ENCODE results near the gene RPS14. TPM values are rescaled to one million over a fixed set of nuclear protein-coding genes. Genes with fewer than 3 reads are reported as not detected.

The RPS14 gene
- total and polyA plus RNA-seq, 9 of the 15 experiments (the other 6 are each of a cell fraction or from before 2014, with no cell fraction given) = 1,824 to 5,983 (median 3,017) TPM

DNA sequence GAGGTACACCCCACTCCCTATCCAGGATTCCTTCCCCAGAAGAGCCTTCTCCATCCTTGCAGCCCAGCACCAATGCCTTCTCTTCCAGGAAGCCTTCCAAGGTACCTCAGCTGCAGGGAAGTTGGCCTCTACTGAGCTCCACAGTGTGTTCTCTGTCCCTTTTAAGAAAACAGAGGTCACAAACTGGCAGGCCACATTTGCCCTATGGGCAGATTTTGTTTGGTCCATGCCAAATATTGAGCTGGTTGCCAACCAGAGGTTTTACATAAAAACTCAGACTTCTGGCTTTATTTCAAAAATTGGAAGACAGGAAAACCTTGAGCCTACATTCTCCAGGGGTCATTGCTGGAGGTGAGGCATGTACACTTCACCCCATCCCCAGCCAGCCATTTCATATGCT is 49.4 kb upstream of the RPS14 start:
- ChIA-PET CTCF (ENCODE audit: low intra/inter-chr PET ratio) (no interaction called here), POLR2A (interaction anchor here (0.6 to 5.7 kb wide), 8 partner anchors 9 to 476 kb away, joined by 3 to 57 read pairs (median 4); no protein-coding TSS in a partner anchor)
- in situ Hi-C loops (cut with MboI) (no loop called here), intact Hi-C loops (cut with micrococcal nuclease) (loop anchor here (1.0 kb wide), 1 partner anchor 40 kb away; no protein-coding TSS in a partner anchor)
- FAIRE-seq (no peak), ATAC-seq (no peak), DNase-seq (ENCODE audit: extremely low read depth in 1 of 4, low spot score in 3 of 4) (no peak)
- H2AFZ ChIP-seq (ENCODE audit: low read depth, low read length) = no peak overlapping the region
- peaks cover 38 to 59% of the 10 kb centered on the region in 2 experiments for H3K4me1 ChIP-seq (replicated peaks in 1 of 2; ENCODE audit: control insufficient read depth in 2 of 2, insufficient read depth in 2 of 2, low read length in 2 of 2)
- H3K9ac ChIP-seq (ENCODE audit: insufficient read depth in 1 of 2, low read depth in 2 of 2, low read length in 2 of 2) = no peak overlapping the region; a peak in 1 of 4 replicates
- peaks cover 44% of the 10 kb centered on the region for H4K20me1 ChIP-seq (replicated peaks; ENCODE audit: control insufficient read depth, insufficient read depth, low read length)
- no peak overlapping the region; the same call in 2 of the 3 replicates for H3K27ac ChIP-seq (ENCODE audit: extremely low read depth, low read depth, low read length)
- peak overlapping the region; percentile 51 for H3K4me2 ChIP-seq (ENCODE audit: insufficient read depth, low read length)
- BruUV-seq (replicated peaks) = no TSS peak
- peaks cover 67% of the 10 kb centered on the region for H3K79me2 ChIP-seq (ENCODE audit: control insufficient read depth, insufficient read depth, low read length)
- H3K27me3 ChIP-seq (ENCODE audit: control insufficient read depth in 2 of 2, insufficient read depth in 2 of 2, low read length in 2 of 2) = no peaks in the 10 kb centered on the region
- H3K9me3 ChIP-seq (replicated peaks; ENCODE audit: control insufficient read depth, insufficient read depth, low read depth, low read length) = no peaks in the 10 kb centered on the region
- TF ChIP-seq ZFP36 (IDR thresholded peaks at IDR 0.05; ENCODE audit: low read depth, low read length, partially characterized antibody) (peak; percentile 85), HDAC6 (IDR thresholded peaks at IDR 0.05; ENCODE audit: low read depth, low read length) (no peak), JUN (IDR thresholded peaks at IDR 0.05; ENCODE audit: borderline replicate concordance, low read depth, low read length) (no peak), JUN (CRISPR knock-in tag; IDR thresholded peaks at IDR 0.05; ENCODE audit: borderline replicate concordance) (0 out of 2 replicates have a peak, but pooled peaks have one; percentile 39)
- no peak overlapping the region for H3K4me3 ChIP-seq
- peaks cover 7% of the 10 kb centered on the region; the same call in 2 of the 3 replicates for H3K36me3 ChIP-seq (ENCODE audit: control insufficient read depth, insufficient read depth, low read length)
- peaks cover 9% of the 10 kb centered on the region for H3K9me1 ChIP-seq (ENCODE audit: control insufficient read depth, insufficient read depth, low read length)

DNA sequence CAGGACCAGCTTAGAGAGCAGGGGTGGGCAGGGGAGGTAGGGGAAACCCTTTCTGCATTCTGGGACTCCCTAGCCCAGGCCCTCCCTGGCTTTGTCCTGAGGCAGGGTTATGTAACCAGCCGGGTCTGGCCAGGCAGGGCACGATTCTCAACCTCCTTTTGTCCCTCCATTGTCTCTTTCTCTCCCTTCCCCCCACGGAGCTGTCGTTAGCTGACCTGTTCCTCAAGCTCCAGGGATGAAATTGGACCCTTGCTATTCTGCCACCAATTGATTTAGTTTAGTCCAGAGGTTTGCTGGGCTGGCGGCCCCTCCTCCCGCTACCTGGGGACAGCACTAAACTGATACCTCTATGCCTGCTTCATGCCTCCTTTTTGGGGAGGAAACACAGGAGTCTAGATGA is 49.0 kb upstream of the RPS14 start:
- in situ Hi-C loops (cut with MboI) = no loop called here
- POLR2A ChIA-PET = interaction anchor here (0.9 to 5.7 kb wide), 4 partner anchors 9 to 26 kb away, joined by 3 to 57 read pairs (median 10); no protein-coding TSS in a partner anchor
- ATAC-seq (no peak; the same call in 2 of the 3 replicates), DNase-seq (ENCODE audit: extremely low read depth in 1 of 4, low spot score in 3 of 4) (no peak), FAIRE-seq (no peak)
- peaks cover 62% of the 10 kb centered on the region for H3K79me2 ChIP-seq (ENCODE audit: control insufficient read depth, insufficient read depth, low read length)
- H3K4me2 ChIP-seq (ENCODE audit: insufficient read depth, low read length) = 0 out of 2 replicates have a peak overlapping the region, but pooled peaks have one; percentile 13
- WGBS (ENCODE audit: insufficient coverage, low coverage, missing lambda C conversion rate) = 77% methylated on average over 6 of the region's 6 CpGs
- CTCF ChIA-PET (ENCODE audit: low intra/inter-chr PET ratio) = no interaction called here
- BruUV-seq (replicated peaks) = no TSS peak
- no peak overlapping the region for H3K4me3 ChIP-seq
- H3K27ac ChIP-seq (ENCODE audit: extremely low read depth, low read depth, low read length) = no peak overlapping the region
- no peaks in the 10 kb centered on the region for H3K27me3 ChIP-seq (ENCODE audit: control insufficient read depth in 2 of 2, insufficient read depth in 2 of 2, low read length in 2 of 2)
- no peaks in the 10 kb centered on the region for H3K9me3 ChIP-seq (replicated peaks; ENCODE audit: control insufficient read depth, insufficient read depth, low read depth, low read length)
- peaks cover 40% of the 10 kb centered on the region for H4K20me1 ChIP-seq (replicated peaks; ENCODE audit: control insufficient read depth, insufficient read depth, low read length)
- H3K36me3 ChIP-seq (ENCODE audit: control insufficient read depth, insufficient read depth, low read length) = peaks cover 7% of the 10 kb centered on the region; the same call in 2 of the 3 replicates
- H3K9ac ChIP-seq (ENCODE audit: insufficient read depth in 1 of 2, low read depth in 2 of 2, low read length in 2 of 2) = peak overlapping the region in 1 of 2 experiments; percentile 6; a peak in 1 of 4 replicates
- intact Hi-C loops (cut with micrococcal nuclease) = no loop called here
- peaks cover 9% of the 10 kb centered on the region for H3K9me1 ChIP-seq (ENCODE audit: control insufficient read depth, insufficient read depth, low read length)
- H3K4me1 ChIP-seq (replicated peaks in 1 of 2; ENCODE audit: control insufficient read depth in 2 of 2, insufficient read depth in 2 of 2, low read length in 2 of 2) = peaks cover 33 to 54% of the 10 kb centered on the region in 2 experiments
- H2AFZ ChIP-seq (ENCODE audit: low read depth, low read length) = no peak overlapping the region
- TF ChIP-seq CEBPB (tag; IDR thresholded peaks at IDR 0.05) = no peak
- TF ChIP-seq, protein P1, sequence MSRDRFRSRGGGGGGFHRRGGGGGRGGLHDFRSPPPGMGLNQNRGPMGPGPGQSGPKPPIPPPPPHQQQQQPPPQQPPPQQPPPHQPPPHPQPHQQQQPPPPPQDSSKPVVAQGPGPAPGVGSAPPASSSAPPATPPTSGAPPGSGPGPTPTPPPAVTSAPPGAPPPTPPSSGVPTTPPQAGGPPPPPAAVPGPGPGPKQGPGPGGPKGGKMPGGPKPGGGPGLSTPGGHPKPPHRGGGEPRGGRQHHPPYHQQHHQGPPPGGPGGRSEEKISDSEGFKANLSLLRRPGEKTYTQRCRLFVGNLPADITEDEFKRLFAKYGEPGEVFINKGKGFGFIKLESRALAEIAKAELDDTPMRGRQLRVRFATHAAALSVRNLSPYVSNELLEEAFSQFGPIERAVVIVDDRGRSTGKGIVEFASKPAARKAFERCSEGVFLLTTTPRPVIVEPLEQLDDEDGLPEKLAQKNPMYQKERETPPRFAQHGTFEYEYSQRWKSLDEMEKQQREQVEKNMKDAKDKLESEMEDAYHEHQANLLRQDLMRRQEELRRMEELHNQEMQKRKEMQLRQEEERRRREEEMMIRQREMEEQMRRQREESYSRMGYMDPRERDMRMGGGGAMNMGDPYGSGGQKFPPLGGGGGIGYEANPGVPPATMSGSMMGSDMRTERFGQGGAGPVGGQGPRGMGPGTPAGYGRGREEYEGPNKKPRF (IDR thresholded peaks at IDR 0.05; ENCODE audit: low read depth, low read length) = no peak
- no peak for TF ChIP-seq DNMT1 (IDR thresholded peaks at IDR 0.05)
- TF ChIP-seq, protein P2, sequence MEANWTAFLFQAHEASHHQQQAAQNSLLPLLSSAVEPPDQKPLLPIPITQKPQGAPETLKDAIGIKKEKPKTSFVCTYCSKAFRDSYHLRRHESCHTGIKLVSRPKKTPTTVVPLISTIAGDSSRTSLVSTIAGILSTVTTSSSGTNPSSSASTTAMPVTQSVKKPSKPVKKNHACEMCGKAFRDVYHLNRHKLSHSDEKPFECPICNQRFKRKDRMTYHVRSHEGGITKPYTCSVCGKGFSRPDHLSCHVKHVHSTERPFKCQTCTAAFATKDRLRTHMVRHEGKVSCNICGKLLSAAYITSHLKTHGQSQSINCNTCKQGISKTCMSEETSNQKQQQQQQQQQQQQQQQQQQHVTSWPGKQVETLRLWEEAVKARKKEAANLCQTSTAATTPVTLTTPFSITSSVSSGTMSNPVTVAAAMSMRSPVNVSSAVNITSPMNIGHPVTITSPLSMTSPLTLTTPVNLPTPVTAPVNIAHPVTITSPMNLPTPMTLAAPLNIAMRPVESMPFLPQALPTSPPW (CRISPR knock-in tag; IDR thresholded peaks at IDR 0.05) = no peak
- TF ChIP-seq, protein P3, sequence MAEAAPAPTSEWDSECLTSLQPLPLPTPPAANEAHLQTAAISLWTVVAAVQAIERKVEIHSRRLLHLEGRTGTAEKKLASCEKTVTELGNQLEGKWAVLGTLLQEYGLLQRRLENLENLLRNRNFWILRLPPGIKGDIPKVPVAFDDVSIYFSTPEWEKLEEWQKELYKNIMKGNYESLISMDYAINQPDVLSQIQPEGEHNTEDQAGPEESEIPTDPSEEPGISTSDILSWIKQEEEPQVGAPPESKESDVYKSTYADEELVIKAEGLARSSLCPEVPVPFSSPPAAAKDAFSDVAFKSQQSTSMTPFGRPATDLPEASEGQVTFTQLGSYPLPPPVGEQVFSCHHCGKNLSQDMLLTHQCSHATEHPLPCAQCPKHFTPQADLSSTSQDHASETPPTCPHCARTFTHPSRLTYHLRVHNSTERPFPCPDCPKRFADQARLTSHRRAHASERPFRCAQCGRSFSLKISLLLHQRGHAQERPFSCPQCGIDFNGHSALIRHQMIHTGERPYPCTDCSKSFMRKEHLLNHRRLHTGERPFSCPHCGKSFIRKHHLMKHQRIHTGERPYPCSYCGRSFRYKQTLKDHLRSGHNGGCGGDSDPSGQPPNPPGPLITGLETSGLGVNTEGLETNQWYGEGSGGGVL (CRISPR knock-in tag; IDR thresholded peaks at IDR 0.05) = no peak
- no peak for TF ChIP-seq FOXP1 (CRISPR knock-in tag; IDR thresholded peaks at IDR 0.05)
